GM10266 (cell line): ENCODE data around the gene NCOA3.

Experiments used
- DNase-seq: peaks from one replicate; pipeline ENCODE4 v3.0.0; 2012; ENCODE audit errors: extremely low spot score
- TF ChIP-seq, protein P1 (sequence below): IDR thresholded peaks from 2 replicates; pipeline ENCODE4 v1.5.1; 2012; ENCODE audit warnings: mild to moderate bottlenecking, low read depth; ENCODE audit not compliant: control insufficient read depth, insufficient read depth; ENCODE audit errors: missing control alignments

Gene NCOA3

DNA sequence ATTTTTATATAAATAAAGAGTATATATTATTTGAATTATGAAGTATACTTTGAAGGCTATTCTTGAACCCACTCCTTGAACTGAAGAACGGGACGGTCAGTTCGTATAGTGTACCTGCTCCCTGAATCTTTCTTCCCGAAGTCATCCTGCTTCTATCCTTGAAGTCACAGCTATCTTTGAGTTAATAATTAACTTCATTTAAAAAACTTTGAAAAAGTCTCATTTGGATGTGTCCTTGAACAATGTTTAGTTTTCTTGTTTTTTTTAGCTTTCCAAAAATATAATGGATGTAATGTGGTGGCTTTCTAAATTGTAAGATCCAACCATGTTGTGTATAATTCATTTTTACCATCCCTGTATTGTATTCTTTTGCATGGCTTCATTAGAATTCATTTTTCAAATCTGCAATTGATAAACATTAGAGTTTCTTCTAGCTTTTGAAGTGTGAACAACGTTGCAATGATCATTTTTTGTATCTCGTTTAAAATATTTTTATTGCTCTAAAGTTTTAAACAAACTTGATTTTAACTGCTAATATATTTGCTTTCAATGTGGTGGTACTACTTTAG lies 94.4 kb downstream of the NCOA3 start:
- DNase-seq, result no peak
- TF ChIP-seq, protein P1, sequence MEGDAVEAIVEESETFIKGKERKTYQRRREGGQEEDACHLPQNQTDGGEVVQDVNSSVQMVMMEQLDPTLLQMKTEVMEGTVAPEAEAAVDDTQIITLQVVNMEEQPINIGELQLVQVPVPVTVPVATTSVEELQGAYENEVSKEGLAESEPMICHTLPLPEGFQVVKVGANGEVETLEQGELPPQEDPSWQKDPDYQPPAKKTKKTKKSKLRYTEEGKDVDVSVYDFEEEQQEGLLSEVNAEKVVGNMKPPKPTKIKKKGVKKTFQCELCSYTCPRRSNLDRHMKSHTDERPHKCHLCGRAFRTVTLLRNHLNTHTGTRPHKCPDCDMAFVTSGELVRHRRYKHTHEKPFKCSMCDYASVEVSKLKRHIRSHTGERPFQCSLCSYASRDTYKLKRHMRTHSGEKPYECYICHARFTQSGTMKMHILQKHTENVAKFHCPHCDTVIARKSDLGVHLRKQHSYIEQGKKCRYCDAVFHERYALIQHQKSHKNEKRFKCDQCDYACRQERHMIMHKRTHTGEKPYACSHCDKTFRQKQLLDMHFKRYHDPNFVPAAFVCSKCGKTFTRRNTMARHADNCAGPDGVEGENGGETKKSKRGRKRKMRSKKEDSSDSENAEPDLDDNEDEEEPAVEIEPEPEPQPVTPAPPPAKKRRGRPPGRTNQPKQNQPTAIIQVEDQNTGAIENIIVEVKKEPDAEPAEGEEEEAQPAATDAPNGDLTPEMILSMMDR, result no peak

- no peak for DNase-seq
- TF ChIP-seq, protein P1, result no peak
Measured at GRCh38 chr20:47597090-47597489, 95.4 kb downstream of the NCOA3 start.

DNA sequence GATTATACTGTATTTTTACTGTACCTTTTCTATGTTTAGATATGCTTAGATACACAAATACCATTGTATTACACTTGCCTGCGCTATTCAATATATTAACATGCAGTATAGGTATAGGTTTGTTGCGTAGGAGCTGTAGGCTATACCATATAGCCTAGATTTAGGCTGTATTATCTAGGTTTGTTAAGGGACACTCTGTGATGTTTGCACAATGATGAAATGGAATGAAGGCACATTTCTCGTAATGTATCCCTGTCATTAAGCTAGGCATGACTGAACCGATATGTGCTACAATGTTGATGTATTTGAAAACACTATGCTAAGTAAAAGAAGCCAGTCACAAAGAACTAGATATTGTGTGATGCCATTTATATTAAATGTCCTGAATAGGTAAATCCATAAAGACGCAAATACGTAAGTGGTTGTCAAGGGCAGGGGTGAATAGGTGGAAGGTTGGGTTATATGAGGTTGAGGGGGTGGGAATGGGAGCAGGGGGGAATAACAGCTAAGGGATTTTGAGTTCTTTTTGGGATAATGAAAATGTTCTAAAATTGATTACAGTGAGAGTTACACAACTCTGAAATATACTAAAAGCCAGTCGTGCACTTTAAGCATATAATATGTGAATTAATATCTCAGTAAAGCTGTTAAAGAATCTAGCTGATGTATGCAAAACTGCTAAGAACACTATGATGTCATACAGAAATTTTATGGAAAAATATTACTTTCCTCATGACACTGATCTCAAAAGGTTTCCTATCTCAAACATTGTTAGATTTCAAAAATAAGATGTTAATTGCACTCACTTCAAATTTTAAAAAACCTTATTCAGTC lies 97.4 kb downstream of the NCOA3 start:
- no peak for DNase-seq
- TF ChIP-seq, protein P1, result no peak

- DNase-seq, result no peak
- TF ChIP-seq, protein P1, result no peak
Measured at GRCh38 chr20:47600967-47601547, 99.4 kb downstream of the NCOA3 start.

- no peak for DNase-seq
- TF ChIP-seq, protein P1, result no peak
Measured at GRCh38 chr20:47603260-47603659, 101.6 kb downstream of the NCOA3 start.

DNA sequence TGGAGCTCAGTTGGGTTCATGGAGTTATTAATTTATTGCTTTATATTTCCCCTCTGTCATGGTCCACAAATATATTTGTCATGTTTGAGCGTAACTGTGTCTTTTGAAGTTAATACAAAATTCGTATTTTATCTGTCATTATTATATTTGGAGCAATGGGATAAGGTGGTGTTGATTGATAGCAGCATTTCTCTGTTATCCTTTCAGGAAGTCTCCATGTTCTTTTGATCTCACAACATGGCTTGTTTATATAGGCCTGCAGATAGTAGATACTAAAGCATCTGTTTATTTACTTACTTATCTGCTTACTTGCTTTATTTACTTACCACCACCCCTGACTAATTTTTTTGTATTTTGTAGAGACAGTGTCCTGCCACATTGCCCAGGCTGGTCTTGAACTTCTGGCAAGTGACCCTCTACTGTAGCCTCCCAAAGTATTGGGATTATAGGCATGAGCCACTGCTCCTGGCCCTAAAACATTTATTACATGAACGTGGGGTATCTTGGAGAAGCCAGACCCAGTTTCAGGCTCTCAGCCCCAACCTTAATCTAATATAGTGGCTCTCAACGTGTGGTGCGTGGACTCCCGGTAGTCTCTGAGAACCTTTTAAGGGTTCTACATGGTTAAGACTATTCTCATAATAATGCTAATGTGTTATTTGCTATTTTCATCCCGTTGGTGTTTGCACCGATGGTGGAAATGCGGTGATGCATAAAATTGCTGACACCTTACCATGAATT lies 104.2 kb downstream of the NCOA3 start:
- TF ChIP-seq, protein P1, result no peak
- no peak for DNase-seq
